GM12878 (cell line): ENCODE data around the gene CD14.

ENCODE experiments used
- ATF2 ChIP-seq: IDR thresholded peaks from 2 replicates; pipeline ENCODE4 v1.6.1; 2012; ENCODE audit warnings: low read length, inconsistent platforms
- CTCF ChIP-seq, 3 experiments: IDR thresholded peaks in 2 of 3; conservative IDR thresholded peaks in 1 of 3; 2 replicates each; pipeline ENCODE4 v1.5.1; 2011; ENCODE audit warnings: low read depth in 3 of 3, low read length in 3 of 3, mild to moderate bottlenecking in 3 of 3, control low read depth in 2 of 3, moderate library complexity in 2 of 3, inconsistent platforms in 1 of 3, mixed read lengths in 1 of 3; ENCODE audit not compliant: control insufficient read depth in 2 of 3, insufficient read depth in 1 of 3; ENCODE audit errors: extremely low read depth in 1 of 3
- EZH2 ChIP-seq: IDR thresholded peaks from 2 replicates; pipeline ENCODE4 v1.6.1; 2012; ENCODE audit warnings: low read depth, mild to moderate bottlenecking, control low read depth, inconsistent platforms, low read length, borderline replicate concordance; ENCODE audit not compliant: control insufficient read depth
- GABPA ChIP-seq: IDR thresholded peaks from 2 replicates; pipeline ENCODE4 v1.6.1; 2014; ENCODE audit warnings: antibody characterized with exemption, low read depth, mild to moderate bottlenecking, inconsistent platforms
- PBX3 ChIP-seq: IDR thresholded peaks from 2 replicates; pipeline ENCODE4 v1.6.1; 2011; ENCODE audit warnings: mild to moderate bottlenecking, low read depth, low read length, moderate library complexity; ENCODE audit not compliant: insufficient replicate concordance
- SUZ12 ChIP-seq: fragments of 200-600 bp; sonication (generic); IDR thresholded peaks from one replicate; pipeline ENCODE4 v1.6.1; 2018; ENCODE audit warnings: antibody characterized with exemption, mild to moderate bottlenecking; ENCODE audit not compliant: unreplicated experiment
- ZBTB40 ChIP-seq: fragments of 450-650 bp; IDR thresholded peaks from 2 replicates; pipeline ENCODE4 v1.6.1; 2016; ENCODE audit warnings: mild to moderate bottlenecking, moderate library complexity, borderline replicate concordance

GRCh38 chr5:140622301-140622700 is 10.7 kb downstream of the CD14 start:
- TF ChIP-seq GABPA (no peak), CTCF (IDR thresholded peaks at IDR 0.05 in 2 of 3, conservative IDR thresholded peaks at IDR 0.05 in 1 of 3; ENCODE audit: control insufficient read depth in 2 of 3, extremely low read depth in 1 of 3, insufficient read depth in 1 of 3, low read depth in 3 of 3, low read length in 3 of 3) (no peak), ZBTB40 (no peak), SUZ12 (no peak), ATF2 (no peak), PBX3 (no peak), EZH2 (no peak)
